DMS114 treated with DMSO at 0.1 percent for 48 hours (cell line): ENCODE data around the gene KRTAP5-3.

Experiments used
- DNase-seq: peaks from one replicate; lab custom pipeline; 2025; ENCODE audit not compliant: unreplicated experiment; lab: John Stamatoyannopoulos, UW

The KRTAP5-3 gene

DNA sequence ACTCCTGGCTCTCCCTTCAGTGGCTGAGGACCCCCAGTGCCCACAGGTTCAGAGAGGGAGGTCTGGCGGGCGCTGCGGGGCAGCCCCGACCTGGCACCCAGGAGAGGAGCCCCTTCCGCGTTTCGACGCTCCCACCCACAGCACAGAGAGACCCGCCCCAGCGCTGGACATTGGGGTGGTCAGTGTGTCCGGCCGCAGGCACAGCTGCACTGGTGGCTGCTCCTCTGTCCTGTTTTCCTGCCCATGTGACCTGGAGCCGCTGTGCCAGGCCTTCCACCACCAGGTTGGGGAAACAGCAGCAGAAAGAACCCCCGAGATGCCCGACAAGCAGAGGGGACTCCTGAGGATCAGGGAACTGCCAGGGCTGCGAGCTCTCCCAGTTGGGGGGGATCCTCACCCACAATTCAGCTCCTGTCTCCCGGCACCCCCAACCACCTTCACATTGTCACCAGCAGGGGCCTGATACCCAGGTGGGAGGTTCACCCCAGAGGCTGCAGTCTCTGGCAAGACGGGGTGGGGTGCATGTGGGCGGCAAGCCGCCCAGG, 35.0 kb upstream of the KRTAP5-3 start:
- DNase-seq = no peak

DNA sequence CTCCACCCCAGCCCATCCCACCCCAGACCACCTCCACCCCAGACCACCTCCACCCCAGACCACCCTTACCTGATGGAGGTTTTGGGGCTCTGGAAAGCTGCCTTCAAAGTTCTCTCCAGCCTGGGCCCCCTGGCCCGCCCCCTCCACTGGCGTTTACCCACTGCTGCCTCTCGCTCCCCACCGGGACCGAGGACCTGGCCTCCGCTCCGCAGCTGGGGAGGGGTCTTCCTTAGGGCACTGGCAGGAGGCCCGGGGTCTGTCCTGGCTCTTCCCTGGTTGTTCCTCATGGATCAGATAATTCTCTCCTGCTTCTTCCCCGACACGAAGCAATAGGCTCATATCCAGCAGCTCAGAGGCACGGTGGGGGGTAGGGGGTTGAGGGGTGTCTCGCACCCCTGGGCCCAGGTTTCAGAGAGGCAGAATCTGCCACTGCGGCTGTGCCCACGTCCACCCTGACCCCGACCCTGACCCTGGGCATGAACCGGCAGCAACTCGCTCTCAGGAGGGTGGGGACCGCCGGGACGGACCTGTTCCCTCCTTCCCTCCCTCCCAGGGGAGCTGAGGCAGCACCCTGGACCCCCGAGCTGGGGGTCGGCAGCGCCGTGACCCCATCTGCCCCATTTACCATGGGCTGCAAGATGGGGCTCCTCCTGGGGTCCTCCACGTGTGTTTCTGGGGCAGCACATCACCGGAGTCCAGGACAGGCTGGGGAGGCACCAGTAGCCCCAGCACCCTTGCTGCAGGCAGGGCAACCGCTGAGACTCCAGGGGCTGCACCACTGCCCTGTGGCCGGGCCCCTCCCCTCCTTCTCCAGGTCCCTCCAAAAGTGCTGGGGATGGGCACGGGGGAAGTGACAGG, 34.3 kb upstream of the KRTAP5-3 start:
- DNase-seq = no peak

DNA sequence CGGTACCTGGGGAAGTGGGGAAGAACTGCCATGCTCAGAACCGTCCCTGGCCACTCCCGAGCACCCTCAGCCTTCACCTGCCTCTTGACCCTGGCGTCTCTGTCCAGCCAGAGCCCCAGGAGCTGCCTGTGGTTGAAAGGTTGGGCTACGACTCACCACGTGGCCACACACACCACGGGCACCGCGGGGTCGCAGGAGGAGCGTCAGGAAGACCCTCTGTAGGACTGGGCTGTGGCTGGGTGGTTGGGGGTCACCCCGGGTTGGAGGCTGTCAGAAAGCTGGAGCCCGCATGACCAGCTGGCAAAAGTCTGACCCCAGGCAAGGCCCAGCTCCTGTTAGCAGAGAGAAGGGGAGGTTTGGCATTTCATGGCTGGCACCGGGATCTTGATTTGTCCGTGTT, 32.8 kb upstream of the KRTAP5-3 start:
- no peak for DNase-seq

GRCh38 chr11:1640076-1640946, 32.0 kb upstream of the KRTAP5-3 start:
- no peak for DNase-seq

DNA sequence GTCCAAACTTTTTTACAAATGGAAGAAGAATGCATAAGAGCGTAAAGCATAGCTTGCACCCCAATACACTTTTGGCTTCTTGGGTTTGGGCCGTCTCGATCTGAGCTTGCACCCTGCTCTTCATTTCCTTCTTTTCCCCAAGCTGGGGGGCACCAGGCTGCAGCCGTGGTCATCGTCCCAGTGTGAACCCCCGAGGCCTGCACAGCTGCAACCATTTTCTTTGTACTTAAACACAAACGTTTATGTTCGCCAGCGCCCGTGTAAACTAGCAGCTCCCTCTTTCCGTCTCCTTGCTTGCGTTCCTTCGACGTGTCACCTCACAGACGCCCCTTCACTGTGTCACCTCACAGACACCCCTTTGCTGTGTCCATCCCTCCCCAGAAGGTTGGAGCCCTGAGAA, 31.4 kb upstream of the KRTAP5-3 start:
- no peak for DNase-seq

DNA sequence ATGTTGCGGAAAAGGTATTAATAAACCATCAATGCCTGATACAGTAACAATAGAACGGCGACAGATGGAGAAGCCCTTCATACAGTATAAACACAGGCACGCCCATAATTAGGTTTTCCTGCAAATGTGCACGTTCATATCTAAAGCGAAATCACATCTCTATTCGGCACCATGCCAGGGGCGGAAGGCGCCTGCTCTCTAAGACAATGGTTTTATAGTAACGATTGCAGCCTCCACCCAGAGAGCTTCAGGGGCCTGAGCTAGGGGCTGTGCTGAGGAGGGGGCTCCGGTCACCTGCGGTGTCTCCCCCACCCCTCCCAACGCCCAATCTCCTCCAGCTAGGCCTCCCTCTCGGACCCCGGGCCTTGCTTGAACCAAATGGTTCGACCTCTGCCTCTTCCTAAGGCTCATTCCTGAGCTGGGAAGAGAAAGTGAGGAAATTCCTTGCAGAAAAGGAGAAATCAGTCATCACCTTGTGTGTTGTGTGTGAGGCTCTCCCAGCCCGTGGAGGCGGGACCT, 30.9 kb upstream of the KRTAP5-3 start:
- no peak for DNase-seq

DNA sequence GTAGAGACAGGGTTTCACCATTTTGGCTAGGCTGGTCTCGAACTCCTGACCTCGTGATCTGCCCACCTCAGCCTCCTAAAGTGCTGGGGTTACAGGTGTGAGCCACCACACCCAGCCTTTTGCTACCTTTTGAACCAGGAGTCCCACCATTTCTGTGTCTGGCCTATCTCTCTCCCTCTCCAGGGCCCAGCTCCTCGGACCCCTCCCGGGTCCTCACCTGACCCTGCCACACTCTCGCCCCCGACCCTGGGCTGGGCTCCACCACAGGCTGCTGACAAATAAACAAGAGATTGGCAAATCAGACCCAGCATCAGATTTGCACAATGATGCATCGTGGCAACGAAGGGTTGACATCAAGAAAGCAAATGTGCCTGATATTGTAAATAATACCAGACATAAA, 30.1 kb upstream of the KRTAP5-3 start:
- no peak for DNase-seq

GRCh38 chr11:1637628-1638027, 29.4 kb upstream of the KRTAP5-3 start:
- no peak for DNase-seq

GRCh38 chr11:1636291-1636950, 28.2 kb upstream of the KRTAP5-3 start:
- DNase-seq = no peak

- DNase-seq = no peak
These were observed 25.6 kb upstream of the KRTAP5-3 start for GRCh38 chr11:1633864-1634263.

GRCh38 chr11:1632053-1632714, 23.9 kb upstream of the KRTAP5-3 start:
- no peak for DNase-seq

DNA sequence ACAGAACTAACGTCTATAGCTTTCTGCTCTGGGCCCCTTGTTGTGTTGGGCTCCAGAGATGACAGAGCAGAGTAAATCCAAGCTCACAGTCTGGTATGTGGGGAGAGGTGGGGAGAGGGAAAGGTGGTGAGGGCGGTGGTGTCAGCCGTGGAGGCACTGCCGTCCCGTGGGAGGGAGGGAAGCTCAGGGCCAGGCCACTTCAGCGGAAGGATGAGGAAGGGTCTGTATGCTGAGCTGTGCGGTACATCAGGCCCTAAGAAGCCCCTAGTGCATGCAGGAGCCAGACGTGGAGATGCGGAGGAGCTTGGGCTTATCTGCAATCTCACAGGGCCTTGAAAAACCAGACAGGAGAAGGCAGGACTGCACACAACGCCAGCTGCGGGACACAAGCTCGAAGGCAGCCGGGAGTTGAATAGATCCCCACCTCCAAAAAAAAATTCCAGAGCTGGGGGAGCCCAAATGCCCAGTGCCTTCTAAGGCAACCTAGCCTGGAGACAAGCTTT, 22.9 kb upstream of the KRTAP5-3 start:
- DNase-seq = no peak

- DNase-seq = no peak
These were observed 22.0 kb upstream of the KRTAP5-3 start for GRCh38 chr11:1630271-1630670.

DNA sequence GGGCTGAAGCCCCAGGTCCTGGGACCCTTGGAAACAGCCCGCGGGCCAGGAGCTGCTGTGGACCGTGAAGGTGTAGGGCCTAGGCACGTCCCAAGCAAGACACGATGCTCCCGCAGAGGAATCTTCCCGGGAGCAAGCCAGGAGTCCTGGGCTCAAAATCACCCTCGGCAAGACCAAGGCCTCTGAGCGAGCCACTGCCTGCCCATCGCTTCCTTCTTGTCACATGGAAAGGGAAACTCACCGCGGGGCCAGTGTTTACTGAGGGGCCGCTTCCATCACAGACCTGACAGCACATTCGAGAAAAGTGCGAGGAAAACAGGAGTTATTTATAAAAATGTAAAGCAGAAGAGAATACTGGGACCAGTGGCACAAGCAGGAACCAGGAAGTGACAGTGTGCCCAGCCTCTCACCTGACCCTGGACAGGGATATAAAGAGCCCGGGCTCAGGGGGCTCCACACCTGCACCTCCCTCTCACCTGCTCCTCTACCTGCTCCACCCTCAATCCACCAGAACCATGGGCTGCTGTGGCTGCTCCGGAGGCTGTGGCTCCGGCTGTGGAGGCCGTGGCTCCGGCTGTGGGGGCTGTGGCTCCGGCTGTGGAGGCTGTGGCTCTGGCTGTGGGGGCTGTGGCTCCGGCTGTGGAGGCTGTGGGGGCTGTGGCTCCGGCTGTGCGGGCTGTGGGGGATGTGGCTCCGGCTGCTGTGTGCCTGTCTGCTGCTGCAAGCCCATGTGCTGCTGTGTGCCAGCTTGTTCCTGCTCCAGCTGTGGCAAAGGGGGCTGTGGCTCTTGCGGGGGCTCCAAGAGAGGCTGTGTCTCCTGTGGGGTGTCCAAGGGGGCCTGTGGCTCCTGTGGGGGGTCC, 21.3 kb upstream of the KRTAP5-3 start, which contains the start of gene KRTAP5-5:
TSS of gene KRTAP5-5 (plus strand) at position 450 of the 860 bp plus-strand sequence. CDS start at position 516, 66 bp downstream.
- no peak for DNase-seq

GRCh38 chr11:1628506-1629325, 20.5 kb upstream of the KRTAP5-3 start:
- DNase-seq = no peak

DNA sequence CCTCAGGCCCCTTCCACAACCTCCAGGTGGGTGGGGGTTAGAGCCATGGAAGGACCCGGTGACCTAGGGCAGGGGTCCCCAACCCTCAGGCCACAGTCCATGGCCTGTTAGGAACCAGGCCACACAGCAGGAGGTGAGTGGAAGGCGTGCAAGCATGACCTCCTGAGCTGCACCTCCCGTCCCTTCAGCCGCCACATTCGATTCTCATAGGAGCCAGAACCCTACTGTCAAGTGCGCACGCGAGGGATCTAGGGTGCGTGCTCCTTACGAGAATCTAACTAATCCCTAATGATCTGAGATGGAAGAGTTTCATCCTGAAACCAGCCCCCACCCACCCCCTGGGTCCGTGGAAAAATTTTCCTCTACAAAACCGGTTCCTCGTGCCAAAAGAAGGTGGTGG, 17.3 kb upstream of the KRTAP5-3 start:
- no peak for DNase-seq

GRCh38 chr11:1624621-1625020, 16.4 kb upstream of the KRTAP5-3 start:
- no peak for DNase-seq

GRCh38 chr11:1623716-1624115, 15.5 kb upstream of the KRTAP5-3 start:
- DNase-seq = no peak
